OCI-M2 (cell line): ENCODE measurements around the gene CEACAM4.

Experiments
- DNase-seq: peaks from one replicate; lab custom pipeline; 2025; ENCODE audit not compliant: unreplicated experiment; lab: John Stamatoyannopoulos, UW

The CEACAM4 gene

GRCh38 chr19:41617941-41618730 lies 8.7 kb downstream of the CEACAM4 start:
- no peak for DNase-seq

GRCh38 chr19:41616792-41617621 lies 9.9 kb downstream of the CEACAM4 start:
- DNase-seq: no peak

- no peak for DNase-seq
These were observed 11.7 kb downstream of the CEACAM4 start for GRCh38 chr19:41615207-41615606.

GRCh38 chr19:41612483-41612882 lies 14.4 kb downstream of the CEACAM4 start:
- no peak for DNase-seq

- no peak for DNase-seq
These were observed 16.1 kb downstream of the CEACAM4 start for GRCh38 chr19:41610789-41611188.

- DNase-seq: no peak
These were observed 19.2 kb downstream of the CEACAM4 start for GRCh38 chr19:41607668-41608067.

GRCh38 chr19:41606215-41606837 lies 20.5 kb downstream of the CEACAM4 start:
- no peak for DNase-seq

GRCh38 chr19:41604831-41605230 lies 22.0 kb downstream of the CEACAM4 start:
- no peak for DNase-seq

GRCh38 chr19:41601771-41602170 lies 25.1 kb downstream of the CEACAM4 start:
- DNase-seq: no peak

- DNase-seq: no peak
These were observed 27.5 kb downstream of the CEACAM4 start for GRCh38 chr19:41599175-41599966.

GRCh38 chr19:41597600-41598041 lies 29.3 kb downstream of the CEACAM4 start:
- peak; percentile 37 for DNase-seq

GRCh38 chr19:41595890-41596280 lies 31.0 kb downstream of the CEACAM4 start:
- no peak for DNase-seq

- DNase-seq: no peak
These were observed 31.5 kb downstream of the CEACAM4 start for GRCh38 chr19:41595258-41595889.

- no peak for DNase-seq
These were observed 34.8 kb downstream of the CEACAM4 start for GRCh38 chr19:41591951-41592562.

GRCh38 chr19:41590936-41591335 lies 35.9 kb downstream of the CEACAM4 start:
- no peak for DNase-seq

GRCh38 chr19:41589371-41589770 lies 37.5 kb downstream of the CEACAM4 start:
- DNase-seq: no peak

- no peak for DNase-seq
These were observed 38.2 kb downstream of the CEACAM4 start for GRCh38 chr19:41588497-41589209.

- DNase-seq: no peak
These were observed 39.0 kb downstream of the CEACAM4 start for GRCh38 chr19:41587838-41588210.

GRCh38 chr19:41587101-41587837 lies 39.6 kb downstream of the CEACAM4 start:
- DNase-seq: no peak
